Measurements from ENCODE around the gene NTN1.

DNA sequence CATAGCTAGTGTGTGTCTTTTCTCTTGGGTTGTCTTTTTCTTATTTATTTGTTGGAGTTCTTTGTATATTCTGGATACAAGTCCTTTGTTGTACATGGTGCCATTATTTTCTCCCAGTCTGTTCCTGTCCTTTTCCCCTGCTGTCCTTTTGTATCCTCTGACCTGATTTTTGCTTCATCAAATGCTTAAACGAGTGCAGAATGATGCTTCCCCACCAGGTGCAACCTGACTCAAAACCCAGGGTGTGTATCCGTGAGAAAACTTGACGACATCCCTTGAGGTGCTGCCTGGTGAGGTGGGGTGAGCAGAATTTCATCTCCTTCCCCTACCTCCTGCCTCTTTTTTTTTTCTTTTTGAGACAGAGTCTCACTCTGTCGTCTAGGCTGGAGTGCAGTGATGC lies 88.6 kb downstream of the NTN1 start:
- TF ChIP-seq POLR2A (IDR thresholded peaks at IDR 0.05) = no peak
- TF ChIP-seq, protein P1, sequence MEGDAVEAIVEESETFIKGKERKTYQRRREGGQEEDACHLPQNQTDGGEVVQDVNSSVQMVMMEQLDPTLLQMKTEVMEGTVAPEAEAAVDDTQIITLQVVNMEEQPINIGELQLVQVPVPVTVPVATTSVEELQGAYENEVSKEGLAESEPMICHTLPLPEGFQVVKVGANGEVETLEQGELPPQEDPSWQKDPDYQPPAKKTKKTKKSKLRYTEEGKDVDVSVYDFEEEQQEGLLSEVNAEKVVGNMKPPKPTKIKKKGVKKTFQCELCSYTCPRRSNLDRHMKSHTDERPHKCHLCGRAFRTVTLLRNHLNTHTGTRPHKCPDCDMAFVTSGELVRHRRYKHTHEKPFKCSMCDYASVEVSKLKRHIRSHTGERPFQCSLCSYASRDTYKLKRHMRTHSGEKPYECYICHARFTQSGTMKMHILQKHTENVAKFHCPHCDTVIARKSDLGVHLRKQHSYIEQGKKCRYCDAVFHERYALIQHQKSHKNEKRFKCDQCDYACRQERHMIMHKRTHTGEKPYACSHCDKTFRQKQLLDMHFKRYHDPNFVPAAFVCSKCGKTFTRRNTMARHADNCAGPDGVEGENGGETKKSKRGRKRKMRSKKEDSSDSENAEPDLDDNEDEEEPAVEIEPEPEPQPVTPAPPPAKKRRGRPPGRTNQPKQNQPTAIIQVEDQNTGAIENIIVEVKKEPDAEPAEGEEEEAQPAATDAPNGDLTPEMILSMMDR (IDR thresholded peaks at IDR 0.05) = no peak
